Chondrocyte (in vitro differentiated cells): Measurements from ENCODE around the gene PRRX2. TPM values are rescaled to one million over a fixed set of nuclear protein-coding genes. Genes with fewer than 3 reads are reported as not detected.

Source experiments
- DNase-seq: peaks from one replicate; pipeline ENCODE4 v3.0.0; 2021; ENCODE audit warnings: mixed read lengths, low spot score
- H3K27ac Mint-ChIP-seq: one replicate; pipeline ENCODE4 v1.8.0; 2021; ENCODE audit warnings: mild to moderate bottlenecking, moderate library complexity, mixed read lengths; ENCODE audit not compliant: unreplicated experiment
- H3K27me3 Mint-ChIP-seq: 2 replicates; pipeline ENCODE4 v1.8.0; 2021; ENCODE audit warnings: low read depth, mixed read lengths
- H3K36me3 Mint-ChIP-seq: 2 replicates; pipeline ENCODE4 v1.8.0; 2021; ENCODE audit warnings: low read depth, mixed read lengths
- H3K4me1 Mint-ChIP-seq: 2 replicates; pipeline ENCODE4 v1.8.0; 2021; ENCODE audit warnings: low read depth, mild to moderate bottlenecking, mixed read lengths
- H3K4me3 Mint-ChIP-seq: one replicate; pipeline ENCODE4 v1.8.0; 2021; ENCODE audit warnings: mild to moderate bottlenecking, moderate library complexity, mixed read lengths; ENCODE audit not compliant: unreplicated experiment
- H3K9me3 Mint-ChIP-seq: 2 replicates; pipeline ENCODE4 v1.8.0; 2021; ENCODE audit warnings: low read depth, mixed read lengths
- total RNA-seq: library from RNA; stranded (reverse); gene quantifications from 3 replicates; pipeline ENCODE4 v1.2.1, GENCODE V29; 2021
- TF ChIP-seq, protein P1 (sequence below): fragments of 200-600 bp; sonication (generic); IDR thresholded peaks from 2 replicates; pipeline ENCODE4 v1.5.0; 2021; ENCODE audit warnings: antibody characterized with exemption, mild to moderate bottlenecking, moderate library complexity

The PRRX2 gene
- total RNA-seq, 1 donor from 2014 or later, result 5.7 TPM

DNA sequence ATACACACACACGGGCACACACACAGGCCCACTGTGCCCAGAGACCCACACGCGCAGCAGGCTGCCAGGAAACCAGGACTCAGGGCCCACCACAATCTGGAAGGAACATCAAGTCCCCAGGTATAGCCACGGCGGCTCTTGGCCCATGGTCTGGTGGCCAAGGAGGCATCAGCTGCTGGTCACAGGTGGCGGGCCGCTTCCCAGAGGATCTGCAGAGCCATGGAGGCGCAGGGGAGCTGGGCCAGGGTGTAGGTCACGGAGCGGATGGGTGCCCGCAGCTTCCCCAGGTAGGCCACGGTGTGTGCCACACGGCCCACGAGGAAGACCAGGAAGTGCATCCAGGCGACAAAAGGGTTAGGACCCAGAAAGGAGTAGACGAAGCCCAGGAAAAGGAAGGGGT, 74.0 kb downstream of the PRRX2 start:
- TF ChIP-seq, protein P1, sequence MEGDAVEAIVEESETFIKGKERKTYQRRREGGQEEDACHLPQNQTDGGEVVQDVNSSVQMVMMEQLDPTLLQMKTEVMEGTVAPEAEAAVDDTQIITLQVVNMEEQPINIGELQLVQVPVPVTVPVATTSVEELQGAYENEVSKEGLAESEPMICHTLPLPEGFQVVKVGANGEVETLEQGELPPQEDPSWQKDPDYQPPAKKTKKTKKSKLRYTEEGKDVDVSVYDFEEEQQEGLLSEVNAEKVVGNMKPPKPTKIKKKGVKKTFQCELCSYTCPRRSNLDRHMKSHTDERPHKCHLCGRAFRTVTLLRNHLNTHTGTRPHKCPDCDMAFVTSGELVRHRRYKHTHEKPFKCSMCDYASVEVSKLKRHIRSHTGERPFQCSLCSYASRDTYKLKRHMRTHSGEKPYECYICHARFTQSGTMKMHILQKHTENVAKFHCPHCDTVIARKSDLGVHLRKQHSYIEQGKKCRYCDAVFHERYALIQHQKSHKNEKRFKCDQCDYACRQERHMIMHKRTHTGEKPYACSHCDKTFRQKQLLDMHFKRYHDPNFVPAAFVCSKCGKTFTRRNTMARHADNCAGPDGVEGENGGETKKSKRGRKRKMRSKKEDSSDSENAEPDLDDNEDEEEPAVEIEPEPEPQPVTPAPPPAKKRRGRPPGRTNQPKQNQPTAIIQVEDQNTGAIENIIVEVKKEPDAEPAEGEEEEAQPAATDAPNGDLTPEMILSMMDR, result no peak
- peaks cover 1% of the 10 kb centered on the region for H3K27me3 Mint-ChIP-seq
- peaks cover 12% of the 10 kb centered on the region for H3K4me1 Mint-ChIP-seq
- no peaks in the 10 kb centered on the region for H3K36me3 Mint-ChIP-seq
- H3K9me3 Mint-ChIP-seq, result no peaks in the 10 kb centered on the region
- H3K4me3 Mint-ChIP-seq, result no peak overlapping the region
- DNase-seq, result no peak
- H3K27ac Mint-ChIP-seq, result no peak overlapping the region

DNA sequence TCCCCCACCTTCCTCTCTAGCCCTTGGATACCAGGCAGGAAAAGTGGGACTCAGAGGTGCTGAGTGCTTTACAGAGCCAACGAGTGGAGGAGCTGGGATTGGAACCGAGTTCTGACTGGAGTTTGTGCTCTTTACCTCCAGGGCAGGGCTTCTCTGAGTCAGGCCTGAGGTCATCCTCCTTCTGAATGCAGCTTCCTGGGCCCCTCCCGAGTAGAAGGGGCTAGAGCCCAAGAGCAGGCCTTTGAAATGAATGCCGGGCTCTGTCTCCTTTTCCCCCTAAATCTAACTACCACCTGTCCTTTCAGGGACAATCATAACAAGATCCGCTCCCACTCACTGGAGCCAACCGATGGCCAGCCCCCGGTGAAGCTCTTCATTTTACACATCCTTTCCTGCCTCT, 74.7 kb downstream of the PRRX2 start:
- TF ChIP-seq, protein P1, result no peak
- Mint-ChIP-seq H3K4me3 (no peak overlapping the region), H3K27me3 (peaks cover 1% of the 10 kb centered on the region), H3K4me1 (peaks cover 12% of the 10 kb centered on the region), H3K36me3 (no peaks in the 10 kb centered on the region), H3K9me3 (no peaks in the 10 kb centered on the region), H3K27ac (no peak overlapping the region)
- no peak for DNase-seq

DNA sequence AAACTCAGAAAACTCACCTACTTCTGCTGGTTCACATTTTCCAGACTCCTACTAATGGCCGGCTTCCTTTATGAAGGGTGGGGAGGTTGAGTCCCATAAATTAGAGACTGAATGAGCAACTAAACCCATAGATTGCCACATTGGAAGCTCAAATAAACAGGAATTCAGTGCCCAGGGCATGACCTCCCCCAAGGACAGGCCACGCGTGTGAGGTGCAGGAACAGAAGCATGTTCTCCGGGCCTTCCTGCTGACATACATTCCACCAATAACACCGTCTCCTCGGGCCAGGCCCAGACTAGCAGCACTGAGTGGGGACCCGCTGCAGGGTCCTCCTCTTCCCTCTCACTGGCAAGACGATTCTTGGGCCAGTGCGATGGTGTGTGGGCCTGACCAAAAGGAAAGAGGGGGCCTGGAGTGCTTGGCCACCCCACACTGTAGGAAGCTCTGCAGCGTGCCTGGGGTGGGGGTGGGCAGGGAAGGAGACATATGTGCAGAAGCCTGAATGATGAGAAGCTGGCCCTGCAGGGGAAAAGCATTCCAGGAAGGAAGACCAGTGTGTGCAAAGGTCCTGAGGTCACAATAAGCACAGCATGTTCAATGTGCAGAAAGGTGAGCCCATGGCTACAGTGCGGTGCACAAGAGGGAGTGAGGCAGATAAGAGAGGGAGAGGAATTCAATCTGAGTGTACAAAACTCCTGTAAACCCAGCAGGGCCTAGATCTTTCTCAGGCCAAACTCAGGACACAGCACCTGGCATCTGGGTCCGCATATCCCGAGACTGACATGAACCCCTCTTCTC, 75.4 kb downstream of the PRRX2 start:
- Mint-ChIP-seq H3K4me3 (no peak overlapping the region), H3K36me3 (no peaks in the 10 kb centered on the region), H3K4me1 (peaks cover 12% of the 10 kb centered on the region), H3K27me3 (peaks cover 1% of the 10 kb centered on the region), H3K27ac (no peak overlapping the region), H3K9me3 (no peaks in the 10 kb centered on the region)
- DNase-seq, result no peak
- TF ChIP-seq, protein P1, result no peak

DNA sequence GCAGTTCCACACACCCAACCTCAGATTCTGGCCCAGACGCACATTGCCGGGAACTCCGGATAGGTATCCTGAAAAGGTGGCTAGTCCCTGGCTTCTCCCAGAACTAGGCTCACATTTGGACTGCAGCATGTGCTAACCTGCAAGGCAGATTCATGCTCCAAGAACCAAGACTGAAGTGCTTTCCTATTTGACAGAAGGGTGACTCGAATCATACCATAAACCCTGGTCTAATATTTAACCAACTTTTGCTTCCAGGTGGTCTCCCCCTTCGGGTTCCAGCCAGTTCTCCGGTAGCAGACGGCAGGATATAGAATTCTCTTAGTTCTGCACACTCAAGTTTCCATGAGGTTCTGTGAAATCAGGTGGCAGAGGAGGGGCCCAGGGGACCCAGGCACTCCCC, 79.8 kb downstream of the PRRX2 start:
- Mint-ChIP-seq H3K4me3 (no peak overlapping the region), H3K27ac (no peak overlapping the region), H3K4me1 (peaks cover 24% of the 10 kb centered on the region), H3K27me3 (peaks cover 1% of the 10 kb centered on the region), H3K9me3 (no peaks in the 10 kb centered on the region), H3K36me3 (no peaks in the 10 kb centered on the region)
- DNase-seq, result no peak
- TF ChIP-seq, protein P1, result no peak

DNA sequence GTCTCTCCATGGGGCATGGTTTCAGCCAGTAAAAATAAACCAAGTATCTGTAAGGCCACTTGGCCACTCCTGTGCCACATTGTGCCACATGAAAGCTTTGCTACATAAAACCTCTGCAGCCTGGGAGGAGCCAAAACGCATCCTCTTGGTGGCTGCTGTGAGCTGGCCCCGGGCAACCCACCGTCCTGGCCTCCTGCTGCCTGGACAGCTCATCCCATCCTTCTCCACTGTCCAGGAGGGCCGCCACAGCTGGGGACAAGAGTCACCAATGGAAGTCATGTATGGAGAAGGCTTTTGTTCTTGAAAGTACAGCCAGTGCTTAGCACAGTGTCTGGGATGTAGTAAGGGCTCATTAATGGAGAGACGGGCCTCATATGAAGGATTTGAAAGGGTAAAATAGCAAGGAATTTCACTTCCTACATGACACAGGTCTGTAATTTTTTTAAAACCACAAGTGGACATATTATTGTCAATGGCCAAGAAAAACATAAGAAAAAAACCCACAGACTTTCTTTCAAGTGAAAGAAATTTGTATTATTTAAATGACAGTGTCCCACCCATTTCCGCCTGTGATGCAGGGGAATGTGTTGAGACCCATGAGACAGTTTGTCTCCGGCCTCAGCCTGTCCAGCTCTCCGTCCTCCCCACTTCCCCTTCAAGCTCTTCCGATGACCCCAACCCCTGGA, 80.8 kb downstream of the PRRX2 start:
- H3K4me3 Mint-ChIP-seq, result no peak overlapping the region
- TF ChIP-seq, protein P1, result no peak
- peaks cover 26% of the 10 kb centered on the region for H3K4me1 Mint-ChIP-seq
- H3K9me3 Mint-ChIP-seq, result no peaks in the 10 kb centered on the region
- H3K36me3 Mint-ChIP-seq, result no peaks in the 10 kb centered on the region
- DNase-seq, result no peak
- peaks cover 1% of the 10 kb centered on the region for H3K27me3 Mint-ChIP-seq
- H3K27ac Mint-ChIP-seq, result peak overlapping the region; percentile 18
